Measurements from ENCODE around the gene LKAAEAR1.

- TF ChIP-seq CTCF (CRISPR knock-in tag; IDR thresholded peaks at IDR 0.05): no peak
- no peak for TF ChIP-seq BRCA1 (CRISPR knock-in tag; IDR thresholded peaks at IDR 0.05)
- no peak for TF ChIP-seq PCBP1 (IDR thresholded peaks at IDR 0.05; ENCODE audit: borderline replicate concordance, low read depth, low read length)
- TF ChIP-seq EZH2 (conservative IDR thresholded peaks at IDR 0.05; ENCODE audit: low read depth, low read length): no peak
- TF ChIP-seq TCF7 (IDR thresholded peaks at IDR 0.05; ENCODE audit: low read depth): no peak
- TF ChIP-seq ZNF660 (CRISPR knock-in tag; IDR thresholded peaks at IDR 0.05; ENCODE audit: borderline replicate concordance, low read depth): no peak
- TF ChIP-seq, protein P1, sequence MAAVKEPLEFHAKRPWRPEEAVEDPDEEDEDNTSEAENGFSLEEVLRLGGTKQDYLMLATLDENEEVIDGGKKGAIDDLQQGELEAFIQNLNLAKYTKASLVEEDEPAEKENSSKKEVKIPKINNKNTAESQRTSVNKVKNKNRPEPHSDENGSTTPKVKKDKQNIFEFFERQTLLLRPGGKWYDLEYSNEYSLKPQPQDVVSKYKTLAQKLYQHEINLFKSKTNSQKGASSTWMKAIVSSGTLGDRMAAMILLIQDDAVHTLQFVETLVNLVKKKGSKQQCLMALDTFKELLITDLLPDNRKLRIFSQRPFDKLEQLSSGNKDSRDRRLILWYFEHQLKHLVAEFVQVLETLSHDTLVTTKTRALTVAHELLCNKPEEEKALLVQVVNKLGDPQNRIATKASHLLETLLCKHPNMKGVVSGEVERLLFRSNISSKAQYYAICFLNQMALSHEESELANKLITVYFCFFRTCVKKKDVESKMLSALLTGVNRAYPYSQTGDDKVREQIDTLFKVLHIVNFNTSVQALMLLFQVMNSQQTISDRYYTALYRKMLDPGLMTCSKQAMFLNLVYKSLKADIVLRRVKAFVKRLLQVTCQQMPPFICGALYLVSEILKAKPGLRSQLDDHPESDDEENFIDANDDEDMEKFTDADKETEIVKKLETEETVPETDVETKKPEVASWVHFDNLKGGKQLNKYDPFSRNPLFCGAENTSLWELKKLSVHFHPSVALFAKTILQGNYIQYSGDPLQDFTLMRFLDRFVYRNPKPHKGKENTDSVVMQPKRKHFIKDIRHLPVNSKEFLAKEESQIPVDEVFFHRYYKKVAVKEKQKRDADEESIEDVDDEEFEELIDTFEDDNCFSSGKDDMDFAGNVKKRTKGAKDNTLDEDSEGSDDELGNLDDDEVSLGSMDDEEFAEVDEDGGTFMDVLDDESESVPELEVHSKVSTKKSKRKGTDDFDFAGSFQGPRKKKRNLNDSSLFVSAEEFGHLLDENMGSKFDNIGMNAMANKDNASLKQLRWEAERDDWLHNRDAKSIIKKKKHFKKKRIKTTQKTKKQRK (IDR thresholded peaks at IDR 0.05; ENCODE audit: low read length): no peak
- no peak for TF ChIP-seq NR2F1 (CRISPR knock-in tag; IDR thresholded peaks at IDR 0.05)
- TF ChIP-seq POLR2A (IDR thresholded peaks at IDR 0.05; ENCODE audit: insufficient read depth in 1 of 2, low read depth in 2 of 2, low read length in 2 of 2): no peak
- TF ChIP-seq ZNF292 (CRISPR knock-in tag; IDR thresholded peaks at IDR 0.05; ENCODE audit: borderline replicate concordance, low read depth): no peak
- TF ChIP-seq, protein P2, sequence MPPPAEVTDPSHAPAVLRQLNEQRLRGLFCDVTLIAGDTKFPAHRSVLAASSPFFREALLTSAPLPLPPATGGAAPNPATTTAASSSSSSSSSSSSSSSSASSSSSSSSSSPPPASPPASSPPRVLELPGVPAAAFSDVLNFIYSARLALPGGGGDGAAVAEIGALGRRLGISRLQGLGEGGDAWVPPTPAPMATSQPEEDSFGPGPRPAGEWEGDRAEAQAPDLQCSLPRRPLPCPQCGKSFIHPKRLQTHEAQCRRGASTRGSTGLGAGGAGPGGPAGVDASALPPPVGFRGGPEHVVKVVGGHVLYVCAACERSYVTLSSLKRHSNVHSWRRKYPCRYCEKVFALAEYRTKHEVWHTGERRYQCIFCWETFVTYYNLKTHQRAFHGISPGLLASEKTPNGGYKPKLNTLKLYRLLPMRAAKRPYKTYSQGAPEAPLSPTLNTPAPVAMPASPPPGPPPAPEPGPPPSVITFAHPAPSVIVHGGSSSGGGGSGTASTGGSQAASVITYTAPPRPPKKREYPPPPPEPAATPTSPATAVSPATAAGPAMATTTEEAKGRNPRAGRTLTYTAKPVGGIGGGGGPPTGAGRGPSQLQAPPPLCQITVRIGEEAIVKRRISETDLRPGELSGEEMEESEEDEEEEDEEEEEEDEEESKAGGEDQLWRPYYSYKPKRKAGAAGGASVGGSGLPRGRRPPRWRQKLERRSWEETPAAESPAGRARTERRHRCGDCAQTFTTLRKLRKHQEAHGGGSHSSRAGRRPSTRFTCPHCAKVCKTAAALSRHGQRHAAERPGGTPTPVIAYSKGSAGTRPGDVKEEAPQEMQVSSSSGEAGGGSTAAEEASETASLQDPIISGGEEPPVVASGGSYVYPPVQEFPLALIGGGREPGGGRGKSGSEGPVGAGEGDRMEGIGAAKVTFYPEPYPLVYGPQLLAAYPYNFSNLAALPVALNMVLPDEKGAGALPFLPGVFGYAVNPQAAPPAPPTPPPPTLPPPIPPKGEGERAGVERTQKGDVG (CRISPR knock-in tag; IDR thresholded peaks at IDR 0.05; ENCODE audit: borderline replicate concordance): no peak
- TF ChIP-seq CHCHD3 (CRISPR knock-in tag; IDR thresholded peaks at IDR 0.05): no peak
Observed at GRCh38 chr20:64055396-64055892, 28.8 kb downstream of the LKAAEAR1 start.

Measured in HepG2 (cell line).